OCI-LY3 (cell line): Measurements from ENCODE around the gene LRRC8C.

Experiments
- EZH2phosphoT487 ChIP-seq: fragments of 200-600 bp; shearing (Covaris generic); IDR thresholded peaks from 2 replicates; pipeline ENCODE4 v1.6.1; 2018; ENCODE audit warnings: antibody characterized with exemption, mixed run types, low read depth
- TF ChIP-seq, protein P1 (sequence below): fragments of 200-600, 300-600 bp; sonication (generic); IDR thresholded peaks from 2 replicates; pipeline ENCODE4 v1.5.1; 2014; ENCODE audit warnings: antibody characterized with exemption, low read length, low read depth

DNA sequence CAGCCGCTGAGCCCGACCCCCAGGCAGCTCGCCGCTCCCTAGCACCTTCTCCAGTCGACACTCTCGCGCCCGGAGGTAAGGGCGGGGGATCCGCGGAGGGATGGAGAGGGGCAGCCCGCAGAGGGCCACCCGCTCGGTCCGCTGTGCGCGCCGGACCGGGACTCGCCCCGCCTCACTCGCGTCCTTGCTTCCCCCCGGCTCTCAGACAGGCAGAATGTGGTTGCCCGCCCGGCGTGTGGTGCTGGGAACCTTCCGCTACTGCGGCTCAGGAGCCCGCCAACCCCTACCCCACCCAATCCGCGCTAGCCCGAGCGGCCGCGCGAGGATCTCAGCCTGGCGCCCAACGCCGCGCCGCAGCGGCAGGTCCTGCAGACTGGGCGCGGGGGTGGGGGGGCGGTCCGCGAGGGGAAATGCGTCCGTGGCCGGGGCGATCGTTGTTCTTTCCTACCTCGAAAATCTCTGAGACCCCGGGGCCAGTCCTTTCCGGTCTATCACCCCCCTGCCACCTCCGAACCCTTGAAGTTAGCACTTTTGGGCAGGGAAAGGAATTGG lies 404 bp downstream of the LRRC8C start:
- TF ChIP-seq, protein P1, sequence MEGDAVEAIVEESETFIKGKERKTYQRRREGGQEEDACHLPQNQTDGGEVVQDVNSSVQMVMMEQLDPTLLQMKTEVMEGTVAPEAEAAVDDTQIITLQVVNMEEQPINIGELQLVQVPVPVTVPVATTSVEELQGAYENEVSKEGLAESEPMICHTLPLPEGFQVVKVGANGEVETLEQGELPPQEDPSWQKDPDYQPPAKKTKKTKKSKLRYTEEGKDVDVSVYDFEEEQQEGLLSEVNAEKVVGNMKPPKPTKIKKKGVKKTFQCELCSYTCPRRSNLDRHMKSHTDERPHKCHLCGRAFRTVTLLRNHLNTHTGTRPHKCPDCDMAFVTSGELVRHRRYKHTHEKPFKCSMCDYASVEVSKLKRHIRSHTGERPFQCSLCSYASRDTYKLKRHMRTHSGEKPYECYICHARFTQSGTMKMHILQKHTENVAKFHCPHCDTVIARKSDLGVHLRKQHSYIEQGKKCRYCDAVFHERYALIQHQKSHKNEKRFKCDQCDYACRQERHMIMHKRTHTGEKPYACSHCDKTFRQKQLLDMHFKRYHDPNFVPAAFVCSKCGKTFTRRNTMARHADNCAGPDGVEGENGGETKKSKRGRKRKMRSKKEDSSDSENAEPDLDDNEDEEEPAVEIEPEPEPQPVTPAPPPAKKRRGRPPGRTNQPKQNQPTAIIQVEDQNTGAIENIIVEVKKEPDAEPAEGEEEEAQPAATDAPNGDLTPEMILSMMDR, result no peak
- TF ChIP-seq EZH2phosphoT487, result no peak
